Non-pigmented ciliary epithelial cell (primary cell): ENCODE results near the gene TMEM131.
"Not testable (repeated sequence)": the region's sequence is repeated elsewhere in the genome, so short reads cannot be mapped to it uniquely, and the experiment has no call there.

Experiments used
- DNase-seq: peaks from one replicate; pipeline ENCODE4 v3.0.0-alpha.2; 2010; ENCODE audit warnings: low read depth

TMEM131 gene

GRCh38 chr2:98022067-98022466 lies 26.3 kb upstream of the TMEM131 start:
- DNase-seq = not testable (repeated sequence)

DNA sequence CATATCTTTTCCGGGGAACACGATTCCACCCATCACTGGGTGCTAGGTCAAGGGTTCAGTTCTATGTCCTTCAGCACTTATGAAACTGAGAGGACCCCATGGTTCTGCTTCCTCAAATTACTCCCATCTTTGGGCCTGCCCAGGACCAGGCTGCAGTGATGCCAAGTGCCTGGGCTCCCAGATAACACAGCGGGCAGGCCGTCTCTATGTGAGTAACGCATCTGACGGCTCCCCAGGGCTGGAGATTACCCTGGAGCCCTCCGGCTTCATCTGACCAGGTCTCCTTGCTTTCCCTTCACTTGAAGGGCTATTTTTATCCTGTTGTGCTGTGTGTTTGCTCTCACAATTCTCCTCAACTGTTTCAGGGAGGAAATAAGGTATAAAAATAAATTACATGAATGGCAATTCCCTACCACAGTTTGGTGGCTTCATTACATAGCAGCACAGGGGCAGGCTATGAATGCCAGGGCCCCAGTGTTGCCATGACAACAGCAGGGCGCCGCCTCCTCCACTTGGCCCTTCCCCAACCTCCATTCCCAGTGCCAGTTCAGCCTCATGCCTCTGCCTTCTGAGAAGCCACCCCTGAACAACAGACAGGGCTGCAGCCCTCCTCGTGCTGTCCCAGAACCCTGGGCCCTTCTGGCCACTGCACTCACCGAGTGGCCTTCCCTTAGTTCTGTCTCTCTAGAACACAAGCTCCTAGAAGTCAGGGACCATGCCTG lies 25.4 kb upstream of the TMEM131 start:
- no peak for DNase-seq

DNA sequence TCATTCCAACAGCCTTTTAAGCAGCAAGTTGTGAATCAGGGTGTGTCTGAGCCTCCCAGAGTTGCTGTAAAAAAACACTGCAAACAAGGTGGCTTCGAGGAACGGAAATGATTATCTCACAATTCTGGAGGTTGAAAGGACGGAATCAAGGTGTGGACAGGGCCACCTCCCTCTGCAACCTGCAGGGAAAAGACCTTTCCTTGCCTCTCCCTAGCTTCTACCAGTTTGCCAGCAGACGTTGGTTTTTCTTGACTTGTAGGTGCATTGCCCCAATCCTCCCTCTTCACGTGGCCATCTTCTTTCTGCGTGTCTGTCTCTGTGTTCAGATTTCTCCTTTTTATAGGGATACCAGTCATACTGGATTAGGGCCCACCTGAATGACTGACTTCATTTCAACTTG lies 24.8 kb upstream of the TMEM131 start:
- no peak for DNase-seq

GRCh38 chr2:98016908-98017670 lies 21.3 kb upstream of the TMEM131 start:
- DNase-seq = no peak

DNA sequence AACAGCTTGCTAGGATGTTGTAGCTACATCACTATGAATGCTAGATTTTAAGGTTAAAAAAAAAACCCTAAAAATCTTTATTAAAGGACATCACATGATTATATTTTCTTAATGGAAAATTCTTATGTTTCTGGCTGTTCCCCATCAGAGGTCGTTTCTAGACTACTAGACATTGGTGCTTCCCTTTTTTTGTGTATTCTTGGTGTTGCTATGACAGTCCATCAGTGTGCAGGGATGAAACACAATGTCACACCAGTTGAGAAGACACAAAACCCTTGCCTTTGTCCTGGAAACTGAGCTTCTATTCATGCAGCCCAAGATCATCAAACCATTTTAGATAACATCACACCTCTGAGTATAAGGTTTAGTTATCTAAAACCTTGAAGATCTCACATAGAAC lies 19.9 kb upstream of the TMEM131 start:
- DNase-seq = no peak

GRCh38 chr2:98014379-98014778 lies 18.6 kb upstream of the TMEM131 start:
- no peak for DNase-seq

- peak; percentile 74 for DNase-seq
These were observed 17.8 kb upstream of the TMEM131 start for GRCh38 chr2:98013407-98014042.

GRCh38 chr2:98012561-98012991 lies 16.8 kb upstream of the TMEM131 start:
- DNase-seq = no peak

- no peak for DNase-seq
These were observed 14.4 kb upstream of the TMEM131 start for GRCh38 chr2:98009887-98010760.

DNA sequence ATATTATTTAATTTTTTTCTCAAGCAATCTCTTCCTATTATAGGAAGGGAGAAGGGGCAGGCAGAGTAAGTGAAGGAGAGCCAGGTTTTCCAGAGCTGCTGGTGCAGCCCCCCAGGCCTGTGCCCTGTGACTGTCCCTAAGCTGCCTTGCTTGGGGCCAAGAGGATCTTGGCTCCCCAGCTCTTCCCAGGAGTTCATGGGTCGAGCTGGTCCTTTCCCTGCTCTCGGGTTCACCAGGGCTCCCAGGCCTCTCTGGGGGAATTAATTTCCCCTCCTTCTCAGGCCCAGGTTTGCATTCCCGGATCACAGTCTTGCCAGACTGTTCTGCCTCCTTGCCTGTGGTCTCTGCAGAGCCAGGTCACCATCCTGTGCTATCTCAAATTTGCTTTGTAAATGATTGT lies 12.7 kb upstream of the TMEM131 start:
- DNase-seq = no peak

- no peak for DNase-seq
These were observed 10.6 kb upstream of the TMEM131 start for GRCh38 chr2:98006378-98006777.

DNA sequence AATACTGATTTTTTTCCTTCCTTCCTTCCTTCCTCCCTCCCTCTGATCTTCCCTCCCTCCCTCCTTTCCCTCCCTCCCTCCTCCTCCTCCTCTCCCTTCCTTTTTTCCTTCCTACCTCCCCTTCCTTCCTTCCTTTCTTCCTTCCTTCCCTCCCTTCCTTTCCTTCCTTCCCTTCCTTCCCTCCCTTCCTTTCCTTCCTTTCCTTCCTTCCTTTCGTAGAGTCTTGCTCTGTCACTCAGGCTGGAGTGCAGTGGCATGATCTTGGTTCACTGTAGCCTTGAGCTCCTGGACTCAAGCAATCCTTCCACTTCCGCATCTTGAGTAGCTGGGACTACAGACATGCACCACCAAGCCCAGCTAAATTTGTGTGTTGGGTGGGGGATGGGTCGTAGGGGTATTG lies 8.9 kb upstream of the TMEM131 start:
- DNase-seq = no peak

- DNase-seq = no peak
These were observed 8.3 kb upstream of the TMEM131 start for GRCh38 chr2:98004047-98004446.

GRCh38 chr2:97999536-97999935 lies 3.8 kb upstream of the TMEM131 start:
- no peak for DNase-seq

DNA sequence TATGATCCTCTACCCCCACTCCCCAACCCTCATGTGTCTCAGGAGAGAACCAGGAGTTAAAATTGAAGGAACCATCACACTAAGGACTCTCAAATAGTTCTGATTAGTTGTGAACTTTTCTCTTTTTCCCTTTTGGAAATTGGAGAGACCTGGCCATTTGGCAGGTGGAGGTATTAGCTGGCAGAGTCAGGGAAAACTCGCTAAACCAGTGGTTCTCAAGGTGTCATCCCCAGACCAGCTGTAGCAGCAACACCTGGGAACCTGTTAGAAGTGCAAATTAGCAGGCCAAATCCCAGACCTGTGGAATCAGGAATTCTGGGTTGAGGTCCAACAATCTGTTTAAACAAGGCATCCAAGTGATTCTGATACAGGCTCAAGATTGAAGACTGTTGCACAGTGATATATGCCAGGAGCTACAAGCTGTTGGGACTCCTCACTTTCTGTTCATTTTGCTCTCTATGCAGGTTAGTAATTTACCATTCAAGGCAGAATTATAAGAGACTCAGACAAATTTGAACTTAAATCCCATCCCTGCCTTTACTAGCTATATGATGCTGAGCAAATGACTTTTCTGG lies 2.8 kb upstream of the TMEM131 start:
- DNase-seq = no peak

GRCh38 chr2:97997784-97998392 lies 2.1 kb upstream of the TMEM131 start:
- DNase-seq = no peak

GRCh38 chr2:97996679-97997078 lies 931 bp upstream of the TMEM131 start:
- DNase-seq = no peak

DNA sequence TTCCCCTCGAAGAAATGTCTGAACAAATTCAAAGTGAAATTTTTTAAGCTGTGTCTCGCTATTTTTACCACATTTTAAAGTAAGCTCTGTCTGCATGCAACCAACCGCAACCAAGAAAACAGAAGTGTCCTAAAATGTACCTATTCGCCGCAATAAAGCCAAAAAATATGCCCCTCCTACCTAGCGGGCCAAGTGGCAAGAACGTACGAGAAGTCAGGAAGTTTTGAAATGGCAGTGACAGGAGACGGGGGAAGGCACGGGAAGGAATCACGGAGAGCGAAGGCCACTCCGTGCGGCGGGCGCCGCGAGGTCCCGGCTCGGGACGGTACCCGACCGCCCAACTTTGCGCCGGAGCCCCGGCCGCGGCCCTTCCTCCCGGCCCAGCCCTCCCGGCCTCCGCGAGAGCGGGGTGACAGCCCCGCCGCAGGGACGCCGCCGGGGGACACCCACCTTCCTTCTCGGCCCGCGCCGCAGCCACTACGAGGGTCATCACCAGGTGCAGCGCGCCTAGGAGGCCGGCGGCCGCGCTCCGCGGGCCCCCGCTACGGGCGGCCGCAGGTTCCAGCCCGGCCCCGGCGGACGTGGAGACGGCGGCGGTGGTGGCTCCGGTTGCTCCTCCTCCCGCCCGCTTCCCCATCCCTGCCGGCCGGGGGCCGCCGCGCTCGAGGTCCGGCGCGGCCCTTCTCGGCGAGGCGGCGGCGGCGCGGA lies 568 bp downstream of the TMEM131 start:
- no peak for DNase-seq

GRCh38 chr2:97994476-97994875 lies 1.3 kb downstream of the TMEM131 start:
- no peak for DNase-seq

- no peak for DNase-seq
These were observed 1.8 kb downstream of the TMEM131 start for GRCh38 chr2:97993926-97994325.
